ENCODE data around the gene OCIAD2. TPM values are rescaled to one million over a fixed set of nuclear protein-coding genes. Genes with fewer than 3 reads are reported as not detected.

Gene OCIAD2
- total RNA-seq, 1 donor from 2014 or later: 66.3 TPM

GRCh38 chr4:48945981-48946380 lies 39.4 kb upstream of the OCIAD2 start:
- Mint-ChIP-seq H3K27me3 (peaks cover 14% of the 10 kb centered on the region), H3K36me3 (no peaks in the 10 kb centered on the region), H3K9me3 (no peaks in the 10 kb centered on the region), H3K4me3 (no peak overlapping the region), H3K27ac (no peak overlapping the region), H3K4me1 (ENCODE audit: unreplicated experiment) (no peaks in the 10 kb centered on the region)
- DNase-seq (ENCODE audit: extremely low spot score, unreplicated experiment): no peak
- TF ChIP-seq CTCF (conservative IDR thresholded peaks at IDR 0.05): no peak

GRCh38 chr4:48944756-48945241 lies 38.2 kb upstream of the OCIAD2 start:
- no peaks in the 10 kb centered on the region for H3K4me1 Mint-ChIP-seq (ENCODE audit: unreplicated experiment)
- H3K4me3 Mint-ChIP-seq: no peak overlapping the region
- H3K36me3 Mint-ChIP-seq: no peaks in the 10 kb centered on the region
- H3K27ac Mint-ChIP-seq: no peak overlapping the region
- peaks cover 12% of the 10 kb centered on the region for H3K27me3 Mint-ChIP-seq
- DNase-seq (ENCODE audit: extremely low spot score, unreplicated experiment): no peak
- no peaks in the 10 kb centered on the region for H3K9me3 Mint-ChIP-seq
- TF ChIP-seq CTCF (conservative IDR thresholded peaks at IDR 0.05): peak; percentile 57

- DNase-seq (ENCODE audit: extremely low spot score, unreplicated experiment): no peak
- Mint-ChIP-seq H3K36me3 (no peaks in the 10 kb centered on the region), H3K27me3 (peaks cover 12% of the 10 kb centered on the region), H3K9me3 (no peaks in the 10 kb centered on the region), H3K4me1 (ENCODE audit: unreplicated experiment) (no peaks in the 10 kb centered on the region), H3K4me3 (no peak overlapping the region), H3K27ac (peak overlapping the region; percentile 41)
- no peak for TF ChIP-seq CTCF (conservative IDR thresholded peaks at IDR 0.05)
Measured at GRCh38 chr4:48944252-48944651, 37.7 kb upstream of the OCIAD2 start.

- no peaks in the 10 kb centered on the region for H3K9me3 Mint-ChIP-seq
- peak; percentile 33 for TF ChIP-seq CTCF (conservative IDR thresholded peaks at IDR 0.05)
- H3K27ac Mint-ChIP-seq: no peak overlapping the region
- no peak for DNase-seq (ENCODE audit: extremely low spot score, unreplicated experiment)
- no peak overlapping the region for H3K4me3 Mint-ChIP-seq
- H3K27me3 Mint-ChIP-seq: peaks cover 12% of the 10 kb centered on the region
- no peaks in the 10 kb centered on the region for H3K36me3 Mint-ChIP-seq
- no peaks in the 10 kb centered on the region for H3K4me1 Mint-ChIP-seq (ENCODE audit: unreplicated experiment)
Measured at GRCh38 chr4:48943387-48943786, 36.8 kb upstream of the OCIAD2 start.

- H3K9me3 Mint-ChIP-seq: peaks cover 5% of the 10 kb centered on the region
- H3K4me3 Mint-ChIP-seq: no peak overlapping the region
- no peak overlapping the region for H3K27ac Mint-ChIP-seq
- no peak for DNase-seq (ENCODE audit: extremely low spot score, unreplicated experiment)
- peaks cover 12% of the 10 kb centered on the region for H3K27me3 Mint-ChIP-seq
- H3K36me3 Mint-ChIP-seq: no peaks in the 10 kb centered on the region
- no peaks in the 10 kb centered on the region for H3K4me1 Mint-ChIP-seq (ENCODE audit: unreplicated experiment)
- TF ChIP-seq CTCF (conservative IDR thresholded peaks at IDR 0.05): no peak
Measured at GRCh38 chr4:48939785-48940184, 33.2 kb upstream of the OCIAD2 start.

- DNase-seq (ENCODE audit: extremely low spot score, unreplicated experiment): no peak
Measured at GRCh38 chr4:48938831-48939230, 32.3 kb upstream of the OCIAD2 start.

More at GRCh38 chr4:48938831-48939230, 32.3 kb upstream of the OCIAD2 start:
- H3K36me3 Mint-ChIP-seq: no peaks in the 10 kb centered on the region
- H3K27me3 Mint-ChIP-seq: peaks cover 12% of the 10 kb centered on the region
- no peak overlapping the region for H3K27ac Mint-ChIP-seq
- H3K9me3 Mint-ChIP-seq: peaks cover 5% of the 10 kb centered on the region
- TF ChIP-seq CTCF (conservative IDR thresholded peaks at IDR 0.05): no peak
- no peaks in the 10 kb centered on the region for H3K4me1 Mint-ChIP-seq (ENCODE audit: unreplicated experiment)
- H3K4me3 Mint-ChIP-seq: no peak overlapping the region

Measured in type B pancreatic cell (in vitro differentiated cells).